GM21367 (cell line): ENCODE measurements around the gene ASGR1.

Experiments
- ATAC-seq: cut with Tn5 transposase; IDR thresholded peaks from one replicate; pipeline ENCODE4 v1.9.1; 2021; ENCODE audit not compliant: unreplicated experiment

The ASGR1 gene

DNA sequence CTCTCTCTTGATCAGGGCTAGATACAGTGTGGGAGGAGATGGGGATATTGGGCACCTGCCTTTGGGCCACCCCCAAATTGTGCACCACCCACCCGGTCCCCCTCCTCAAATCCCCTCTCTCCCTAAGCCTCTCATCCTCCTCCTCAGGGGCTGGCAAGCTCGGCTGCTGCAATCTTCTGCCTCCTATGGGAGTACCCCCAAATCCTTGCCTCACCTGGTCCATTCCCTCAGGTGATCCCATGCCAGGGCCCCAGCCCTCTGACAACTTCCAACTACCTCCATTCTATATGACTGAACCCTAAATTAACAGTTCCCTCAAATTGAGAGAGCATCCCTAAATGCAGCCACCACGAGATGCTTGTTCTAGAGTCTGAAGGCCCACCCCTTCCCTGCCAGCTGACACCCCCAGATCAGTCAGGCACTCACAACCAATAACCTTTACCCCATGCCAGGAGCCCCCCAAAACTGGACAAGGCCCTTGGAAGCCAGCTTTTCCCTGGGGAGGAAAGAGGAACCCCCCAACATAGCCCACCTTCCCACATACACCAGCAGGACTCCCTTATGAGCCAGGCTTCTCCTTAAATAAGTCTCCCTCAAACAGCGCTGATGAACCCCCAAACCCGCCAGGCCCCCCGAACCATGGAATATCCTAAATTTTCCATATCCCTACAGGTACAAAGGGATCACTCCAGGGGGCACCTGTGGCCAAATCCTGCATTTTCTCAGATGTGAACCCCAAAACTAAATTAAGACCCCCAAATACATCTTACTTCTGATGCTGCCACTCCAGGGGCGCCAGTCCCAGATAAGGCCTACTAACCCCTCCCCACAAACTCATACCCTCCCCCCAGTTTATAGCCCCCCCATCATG is 37.3 kb upstream of the ASGR1 start:
- no peak for ATAC-seq

DNA sequence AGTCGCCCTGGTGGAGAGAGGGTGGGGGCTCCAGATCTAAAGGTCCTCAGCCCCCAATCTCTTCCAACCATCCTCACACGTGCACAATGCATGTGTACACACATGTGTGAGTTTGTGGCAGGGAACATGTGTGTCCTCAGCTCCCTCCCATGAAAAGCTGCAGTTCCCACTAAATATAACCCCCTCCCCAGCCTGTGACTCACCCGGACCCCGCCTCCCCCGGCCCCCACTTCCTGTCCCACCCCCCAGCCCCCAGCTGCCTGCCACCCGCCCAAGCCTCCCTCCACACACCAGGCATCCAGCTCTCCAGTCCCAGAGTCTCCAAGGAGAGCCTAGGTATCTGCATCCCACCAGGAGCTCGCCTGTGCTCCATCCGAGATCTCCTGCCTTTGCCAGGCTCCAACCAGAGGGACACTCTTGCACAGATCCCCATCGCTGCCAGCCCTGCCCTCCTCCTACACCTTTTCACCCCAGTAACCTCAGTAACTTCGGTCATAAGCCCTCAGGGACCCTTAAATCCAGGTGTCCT is 36.5 kb upstream of the ASGR1 start:
- ATAC-seq: no peak

DNA sequence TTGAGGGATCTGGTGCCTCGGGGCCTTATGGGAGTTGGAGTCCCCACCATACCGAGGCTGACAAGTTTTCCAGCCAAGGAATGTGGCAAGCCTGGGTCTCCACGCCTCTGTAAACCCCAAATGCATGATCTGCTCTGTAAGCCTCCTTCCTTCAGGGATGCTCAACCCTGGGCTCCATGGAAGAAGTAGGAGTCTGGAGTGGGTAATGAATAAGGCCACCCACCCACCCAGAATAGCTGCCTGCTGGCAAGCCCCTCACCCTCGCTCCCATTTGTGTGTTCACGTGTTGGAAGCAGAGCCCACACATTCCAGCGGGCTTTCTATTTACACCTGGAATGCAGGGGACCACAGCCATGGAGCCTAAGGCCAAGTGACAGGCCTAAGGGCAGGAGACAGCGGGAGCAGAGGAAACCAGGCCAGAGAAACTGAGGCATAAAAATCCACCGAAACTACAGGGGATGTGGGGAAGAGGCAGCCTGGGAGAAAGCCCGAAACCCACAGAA is 36.0 kb upstream of the ASGR1 start:
- no peak for ATAC-seq

DNA sequence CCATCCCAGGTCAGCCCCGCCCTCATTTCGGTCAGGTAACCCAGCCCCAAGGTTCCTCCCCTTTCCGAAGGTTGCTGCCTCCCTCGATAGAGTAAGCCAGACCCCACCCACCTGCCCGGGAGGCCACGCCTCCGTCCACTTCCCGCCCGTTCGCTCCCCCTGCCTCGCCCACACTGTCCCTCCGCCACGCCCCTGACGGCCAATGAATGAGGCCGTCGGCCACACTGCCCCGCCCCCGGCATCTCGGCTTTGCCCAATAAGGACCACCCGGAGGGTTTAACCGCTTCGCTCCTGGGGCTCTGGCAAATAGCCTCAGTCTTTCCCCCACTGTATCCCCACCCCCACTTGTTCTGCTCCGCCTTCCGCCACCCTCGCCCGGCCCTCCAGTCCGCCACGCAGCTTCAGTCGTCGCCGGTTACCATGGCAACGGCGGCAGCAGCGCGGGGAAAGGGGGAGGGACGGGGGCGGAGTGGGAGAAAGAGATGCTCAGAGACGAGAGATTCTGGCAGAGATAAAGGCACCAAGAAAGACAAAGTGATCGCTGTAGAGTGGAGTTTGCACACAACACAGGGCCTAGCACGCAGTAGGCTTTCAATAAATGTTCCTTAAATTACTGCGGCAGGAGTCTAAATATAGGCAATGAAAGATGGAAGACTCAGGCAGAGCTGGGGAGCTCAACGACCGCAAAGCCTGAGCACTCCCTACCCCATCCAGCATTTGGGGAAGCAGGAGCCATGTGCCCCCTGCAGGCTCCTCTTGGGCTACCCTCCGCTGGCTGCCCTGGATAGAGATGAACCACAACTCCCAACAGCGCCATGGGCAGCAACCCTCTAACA is 35.3 kb upstream of the ASGR1 start:
- peak; percentile 69 for ATAC-seq

DNA sequence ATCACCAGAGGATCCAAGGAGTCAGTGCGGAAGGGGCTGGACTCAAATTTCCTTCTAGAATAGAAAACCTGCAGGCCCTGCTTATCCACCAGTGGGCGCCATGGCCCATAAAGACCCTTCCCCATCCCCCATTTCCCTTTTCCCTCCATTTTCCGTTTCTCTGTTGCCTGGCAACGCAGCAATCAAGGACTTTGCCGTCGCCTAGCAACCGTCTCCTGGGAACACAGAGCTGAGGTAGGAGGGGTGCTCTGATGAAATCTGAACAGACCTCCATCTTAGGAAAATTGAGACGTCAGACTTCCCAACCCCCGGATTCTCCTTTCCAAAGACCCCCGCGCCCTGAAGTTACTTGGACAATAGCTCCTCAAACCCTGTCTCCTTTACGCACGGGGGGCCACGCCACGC is 34.7 kb upstream of the ASGR1 start:
- ATAC-seq: no peak

DNA sequence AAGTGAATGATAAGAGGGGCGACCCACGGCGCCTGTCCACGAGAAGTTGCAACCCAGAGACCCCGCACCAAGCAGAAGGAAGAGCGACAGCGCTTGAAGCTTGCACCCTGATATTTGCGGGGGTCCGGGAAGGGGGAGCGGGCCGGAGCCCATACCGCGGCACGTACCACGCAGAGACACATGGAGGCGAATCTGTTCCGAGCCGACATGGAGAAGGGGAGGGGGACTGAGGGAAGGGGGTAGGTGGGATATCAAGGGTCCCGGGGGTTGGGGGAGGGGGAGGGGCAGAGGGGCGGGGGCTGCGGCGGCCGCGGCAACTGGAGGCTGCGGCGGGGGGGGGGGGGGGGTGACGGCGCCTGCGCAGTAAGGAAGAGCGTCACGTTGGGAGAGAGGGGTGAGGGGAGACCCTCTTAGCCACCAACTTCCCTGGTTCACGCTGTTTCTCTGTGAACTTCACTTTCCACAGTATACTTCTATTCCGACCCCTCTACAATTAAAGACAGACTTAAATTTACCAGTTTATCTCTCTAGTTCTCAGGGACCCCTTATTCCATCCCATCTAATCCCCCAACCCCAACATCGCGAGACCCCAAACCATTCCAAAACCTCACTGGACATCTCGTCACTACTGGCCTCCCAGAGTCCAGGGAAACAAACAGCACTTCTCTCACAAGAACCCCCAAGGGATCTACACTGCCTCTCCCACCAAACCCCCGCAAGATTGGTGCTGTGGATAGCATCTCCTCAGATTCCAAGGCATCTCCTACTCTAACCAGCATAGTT is 32.5 kb upstream of the ASGR1 start:
- ATAC-seq: no peak

DNA sequence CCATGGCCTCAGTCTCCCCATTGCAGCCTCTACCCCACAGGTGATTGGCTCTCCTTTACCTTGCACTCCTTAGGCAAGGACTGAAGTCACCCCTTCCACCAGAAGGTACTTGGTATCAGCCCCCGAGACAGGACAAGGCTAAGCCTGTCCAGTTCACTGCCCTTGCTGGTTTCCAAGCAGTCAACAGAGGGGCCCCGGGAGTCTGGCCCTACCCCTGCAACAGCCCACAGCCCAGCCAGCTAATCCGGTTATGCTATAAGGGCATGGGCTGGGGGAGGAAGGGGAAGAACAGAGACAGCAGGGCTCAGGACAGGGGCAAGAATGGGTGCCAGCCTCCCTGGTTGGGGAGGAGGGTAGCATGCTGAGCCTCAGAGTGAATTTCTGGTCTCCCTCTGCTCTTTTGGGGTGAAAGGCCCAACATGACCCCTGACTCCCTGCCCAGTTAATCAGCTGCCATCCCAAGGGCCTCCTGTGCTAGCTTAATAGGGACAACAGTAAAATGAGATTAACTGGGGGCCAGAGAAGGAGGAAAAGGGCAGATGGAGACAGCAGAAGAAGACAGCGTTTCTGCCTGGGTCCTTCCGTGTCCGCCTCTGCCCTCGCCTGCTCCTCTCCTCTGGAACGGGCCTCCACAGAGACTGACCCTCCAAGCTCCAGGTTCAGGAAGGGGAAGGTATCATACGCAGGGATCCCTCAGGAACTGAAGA is 29.7 kb upstream of the ASGR1 start:
- no peak for ATAC-seq

DNA sequence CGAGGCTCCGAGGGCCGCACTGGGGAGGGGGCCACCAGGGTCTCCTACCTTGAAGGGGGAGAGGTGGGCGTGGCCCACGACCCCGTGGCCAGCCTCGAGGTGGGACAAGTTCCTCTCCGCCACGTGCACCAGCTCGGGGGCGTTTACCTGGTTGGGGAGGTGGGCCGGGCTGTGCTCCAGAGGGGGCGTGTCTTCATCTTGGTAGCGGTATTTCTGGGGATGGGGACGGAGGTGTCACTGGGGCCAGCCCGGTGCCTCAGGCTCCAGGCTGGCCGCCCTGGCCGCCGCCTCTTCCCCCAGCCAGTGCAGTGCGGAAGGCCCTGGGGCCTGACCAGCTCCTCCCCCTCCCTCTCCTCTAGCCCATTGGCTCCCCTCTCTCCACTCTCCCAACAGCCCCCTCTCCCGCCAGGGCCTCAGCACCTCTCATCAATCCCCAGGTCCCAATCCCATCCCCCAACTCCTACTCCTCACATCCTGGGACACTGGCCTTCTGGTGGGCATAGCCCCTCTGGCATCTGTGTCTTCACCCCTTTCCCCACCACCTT is 28.9 kb upstream of the ASGR1 start:
- no peak for ATAC-seq

DNA sequence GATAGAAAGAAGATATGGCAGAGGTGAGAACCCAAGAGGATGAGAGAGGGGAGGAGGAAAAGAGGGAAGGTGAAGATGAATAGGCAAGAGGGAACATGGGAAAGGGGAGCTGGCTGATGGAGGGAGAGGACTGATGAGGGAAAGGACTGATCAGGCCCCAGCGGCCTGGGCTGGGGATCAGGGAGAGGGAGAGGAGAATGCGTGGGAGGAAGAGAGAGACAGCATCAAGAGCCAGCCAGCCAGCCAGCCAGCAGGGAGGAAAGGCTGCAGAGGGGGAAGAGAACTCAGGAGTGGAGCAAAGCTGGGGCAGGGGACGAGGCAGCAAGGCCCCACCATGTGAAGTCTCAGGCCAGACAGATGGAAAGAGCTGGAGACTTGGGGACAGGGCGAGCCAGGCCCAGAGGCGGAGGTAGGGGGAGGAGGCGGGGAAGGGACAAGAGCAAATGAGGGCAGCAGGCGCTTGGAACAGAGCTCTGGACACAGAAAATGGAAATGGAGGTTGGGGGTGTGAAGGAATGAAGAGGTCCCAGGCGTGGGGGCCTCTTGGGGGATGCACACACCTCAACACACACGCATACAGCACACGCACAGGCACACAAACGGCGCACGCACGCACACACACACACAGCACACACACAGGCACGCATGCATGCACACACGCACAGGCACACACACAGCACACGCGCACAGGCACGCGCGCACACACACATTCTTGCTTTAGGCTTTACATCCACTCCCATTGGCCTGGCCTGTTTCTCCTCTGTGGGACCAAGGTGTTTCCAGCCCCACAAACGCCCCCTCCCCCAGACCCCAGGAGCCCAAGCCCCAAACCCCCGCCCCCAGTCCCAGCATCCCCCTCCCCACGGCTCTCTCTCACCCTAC is 28.2 kb upstream of the ASGR1 start:
- no peak for ATAC-seq

DNA sequence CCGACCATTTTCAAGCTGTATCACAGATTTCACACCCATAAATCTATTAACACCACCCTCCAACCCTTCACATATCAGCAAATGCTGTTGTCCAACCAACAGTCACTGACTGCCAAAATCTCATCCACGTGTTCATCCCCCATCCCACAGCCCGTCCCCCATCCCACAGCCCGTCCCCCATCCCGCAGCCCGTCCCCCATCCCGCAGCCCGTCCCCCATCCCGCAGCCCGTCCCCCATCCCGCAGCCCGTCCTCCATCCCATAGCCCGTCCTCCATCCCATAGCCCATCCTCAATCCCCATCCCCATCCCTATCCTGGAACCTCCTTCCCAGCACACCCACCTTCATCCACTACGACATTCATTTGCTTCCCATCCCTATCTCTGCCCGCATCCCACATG is 26.4 kb upstream of the ASGR1 start:
- ATAC-seq: no peak

DNA sequence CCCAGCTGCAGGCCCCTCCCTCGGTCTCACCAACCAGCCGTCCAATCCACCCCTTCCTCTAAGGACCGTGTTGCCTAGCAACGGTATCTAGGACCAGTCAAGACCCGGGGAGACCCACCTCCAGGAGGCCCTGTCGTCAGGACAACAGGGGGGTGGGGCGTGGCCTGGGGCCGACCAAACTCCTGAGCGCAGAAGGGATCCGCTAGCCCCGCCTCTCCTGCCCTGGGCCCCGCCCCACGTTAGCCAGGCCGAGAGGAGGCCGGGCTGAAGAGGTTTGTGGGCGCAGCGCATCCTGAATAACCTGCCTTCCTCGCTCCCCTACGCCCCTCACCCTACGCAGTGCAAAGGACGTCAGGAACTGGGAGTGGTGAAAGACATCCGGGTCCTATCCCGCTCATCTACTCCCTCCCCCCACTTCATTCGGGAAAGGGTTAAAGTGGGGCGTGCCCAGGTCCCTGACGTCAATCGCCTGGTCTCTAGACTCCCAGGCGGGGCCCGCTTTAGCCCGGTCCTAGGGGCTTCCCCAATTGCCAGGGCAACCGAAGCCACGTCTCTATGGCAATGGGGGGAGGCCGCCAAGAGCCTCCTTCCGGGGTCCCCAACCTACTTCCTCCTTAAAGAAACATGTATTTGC is 25.8 kb upstream of the ASGR1 start:
- peak; percentile 75 for ATAC-seq

DNA sequence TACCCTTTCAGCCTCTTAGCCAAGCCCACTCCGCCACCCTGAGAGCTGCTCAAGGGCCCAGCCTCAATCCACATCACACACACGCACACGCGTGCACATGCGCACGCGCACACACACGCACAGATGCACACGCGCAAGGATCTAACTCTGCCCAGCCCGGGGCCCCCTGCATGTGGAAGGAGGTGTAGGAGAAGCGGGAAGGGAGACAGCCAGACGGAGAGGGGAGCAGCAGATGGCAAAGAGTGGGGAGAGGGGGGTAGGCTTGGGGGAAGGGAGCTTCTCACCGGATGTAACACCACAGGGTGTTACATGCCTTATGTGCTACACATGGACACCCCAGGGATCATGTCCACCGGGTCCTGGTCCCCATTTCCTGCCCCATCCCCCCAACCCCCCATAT is 25.2 kb upstream of the ASGR1 start:
- ATAC-seq: no peak

DNA sequence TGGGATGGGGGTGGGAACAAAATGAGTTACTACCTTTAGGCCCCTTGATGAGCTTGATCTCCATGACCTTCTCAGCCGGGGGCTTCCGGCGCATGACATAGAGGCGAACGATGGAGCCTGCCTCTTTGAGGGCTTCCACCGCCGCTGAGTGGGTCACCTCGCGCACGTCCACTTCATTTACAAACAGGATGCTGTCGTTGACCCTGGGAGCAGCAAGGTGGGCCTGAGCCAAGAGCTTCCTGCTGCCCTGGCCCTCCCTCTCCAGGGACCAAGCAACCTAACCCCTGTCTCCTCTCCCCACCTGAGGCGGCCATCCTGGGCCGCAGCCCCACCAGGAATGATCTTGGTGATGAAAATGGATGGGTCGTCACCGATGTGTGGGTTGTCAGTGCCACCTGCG is 24.2 kb upstream of the ASGR1 start:
- no peak for ATAC-seq

DNA sequence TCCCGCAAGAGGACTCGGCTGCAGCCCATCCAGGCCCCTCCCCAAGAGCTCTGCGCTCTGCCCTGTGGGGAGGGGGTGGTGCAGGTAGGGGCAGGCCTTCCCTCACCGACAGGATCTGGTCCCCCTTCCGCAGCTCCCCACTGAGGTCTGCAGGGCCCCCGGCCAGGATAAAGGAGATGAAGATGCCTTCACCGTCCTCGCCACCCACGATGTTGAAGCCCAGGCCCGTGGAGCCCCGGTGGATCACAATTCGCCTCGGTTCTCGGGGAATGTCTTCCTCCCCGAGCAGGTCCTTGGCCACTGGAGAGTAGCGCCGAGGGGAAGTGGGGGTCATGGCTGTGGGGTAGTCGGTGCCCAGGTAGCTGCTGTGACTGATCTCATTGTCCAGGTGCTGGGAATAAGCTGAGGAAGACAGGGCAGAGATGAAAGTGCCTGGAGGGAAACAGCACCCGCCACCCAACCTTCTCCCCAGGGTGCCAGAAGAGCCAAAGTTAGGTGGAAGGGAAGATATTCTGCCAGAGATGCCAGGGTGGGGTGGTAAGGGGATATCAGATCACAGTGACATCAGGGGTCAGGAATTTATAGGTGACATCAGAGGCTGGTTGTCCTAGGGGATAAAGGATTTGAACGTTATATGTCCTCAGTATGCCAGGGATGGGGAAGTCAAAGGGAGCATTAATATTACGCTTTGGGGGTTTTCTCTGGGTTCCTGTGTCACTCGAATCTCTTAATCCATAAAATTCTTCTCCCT is 17.7 kb upstream of the ASGR1 start:
- no peak for ATAC-seq

DNA sequence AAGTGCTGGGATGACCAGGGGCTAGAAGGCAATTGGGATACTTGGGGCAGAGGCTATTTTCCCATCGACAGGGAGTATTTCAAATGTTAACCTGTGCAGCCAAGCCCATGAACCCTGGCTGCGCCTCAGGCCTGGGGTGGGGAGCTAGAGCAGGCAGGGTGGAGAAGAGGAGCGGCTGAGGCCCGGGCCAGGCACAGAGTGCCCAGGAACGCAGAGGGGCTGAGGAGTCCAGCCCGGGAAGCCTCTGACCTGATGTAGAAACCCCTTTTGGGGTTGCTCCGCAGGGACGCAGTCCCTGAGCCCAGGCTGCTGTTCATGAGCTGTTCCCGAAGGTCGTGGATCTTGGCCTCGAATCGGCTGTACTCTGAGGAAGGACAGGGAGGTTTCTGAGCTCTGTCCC is 16.8 kb upstream of the ASGR1 start:
- ATAC-seq: no peak

DNA sequence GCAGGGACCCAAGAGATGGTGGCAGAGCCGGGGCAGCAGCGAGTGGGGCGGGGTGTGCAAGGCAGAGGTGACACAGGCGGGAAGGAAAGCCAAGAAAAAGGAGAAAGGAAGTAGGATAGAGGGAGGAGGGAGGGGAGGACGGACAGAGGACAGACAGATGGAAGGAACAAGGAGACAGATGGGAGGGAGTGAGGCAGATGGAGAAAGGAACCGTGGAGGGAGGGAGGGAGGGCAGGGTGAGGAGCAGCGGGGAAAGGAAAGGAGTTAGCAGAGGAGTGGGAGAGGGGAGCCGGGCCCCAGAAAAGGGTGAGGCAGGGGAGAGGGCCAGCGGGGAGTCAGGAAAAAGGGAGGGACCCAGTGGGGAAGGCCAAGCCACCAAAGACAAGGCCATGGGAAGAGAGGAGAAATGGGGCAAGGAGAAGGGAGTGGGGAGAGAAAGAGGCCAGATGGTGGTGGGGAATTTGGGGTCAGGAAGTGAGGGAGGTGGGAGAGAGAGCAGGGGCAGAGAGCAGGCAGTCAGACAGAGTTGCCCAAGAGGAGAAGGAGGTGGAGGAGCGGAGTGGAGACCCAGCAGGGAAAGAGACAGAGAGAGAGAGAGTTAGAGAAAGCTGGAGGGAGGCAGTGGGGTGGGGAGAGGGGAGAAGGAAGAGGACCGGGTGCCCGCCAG is 13.2 kb upstream of the ASGR1 start:
- no peak for ATAC-seq

DNA sequence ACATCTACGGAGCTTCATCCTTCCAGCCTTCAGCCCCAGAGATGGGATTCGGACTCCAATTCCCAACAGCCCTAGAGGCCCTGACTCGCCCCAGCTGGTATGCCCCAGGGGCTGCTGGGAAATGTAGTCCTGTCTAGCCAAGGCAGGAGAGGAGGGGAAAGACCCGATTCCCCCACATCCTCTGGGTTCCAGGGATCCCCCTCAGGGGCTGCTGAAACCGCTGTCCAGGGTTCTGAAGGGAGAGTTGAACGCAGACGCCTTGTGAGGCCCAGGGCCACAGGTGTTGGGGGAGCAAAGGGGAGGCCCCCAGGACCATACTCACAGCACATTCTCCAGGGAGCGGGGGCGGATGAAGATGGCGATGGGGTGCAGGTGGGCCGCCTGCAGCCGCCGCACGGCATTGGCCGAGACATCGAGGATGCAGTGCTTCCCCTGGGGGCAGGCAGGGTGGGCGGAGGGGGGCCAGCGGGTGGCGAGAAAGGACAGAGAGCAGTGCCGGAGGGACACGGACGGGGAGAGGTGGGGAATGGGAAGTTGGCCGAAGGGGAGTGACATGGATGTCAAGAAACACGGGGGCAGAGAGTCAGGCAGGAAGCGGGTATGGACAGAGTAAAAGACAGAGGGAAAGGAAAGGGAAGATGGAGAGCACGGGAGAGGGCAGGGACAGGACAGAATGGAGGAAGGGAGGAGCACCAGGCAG is 12.6 kb upstream of the ASGR1 start:
- no peak for ATAC-seq
